Activated naive CD8-positive, alpha-beta T cell treated with anti-CD3 and anti-CD28 coated beads, Interleukin-2, amount 10 ng/mL, durations not matched to agents 7 days and 5 days (primary cell): Measurements from ENCODE around the gene ZBTB47. TPM values are rescaled to one million over a fixed set of nuclear protein-coding genes. Genes with fewer than 3 reads are reported as not detected.

Experiments
- ATAC-seq: fragments of 150-1000 bp; cut with Tn5 transposase; one replicate; pipeline ENCODE4 v1.10.0; 2021; ENCODE audit warnings: low read depth, moderate library complexity
- POLR2A ChIA-PET: fragments of 350-600 bp; sonication (Branson Sonifier 250); formaldehyde crosslinking; loops from one replicate; lab custom pipeline; 2021; ENCODE audit warnings: antibody characterized with exemption; lab: Charles Lee
- DNase-seq: peaks from one replicate; pipeline ENCODE4 v3.0.0; 2021
- H3K27ac Mint-ChIP-seq: one replicate; pipeline ENCODE4 v1.8.0; 2022; ENCODE audit warnings: mild to moderate bottlenecking, mixed read lengths
- H3K27me3 Mint-ChIP-seq: one replicate; pipeline ENCODE4 v1.8.0; 2022; ENCODE audit warnings: mild to moderate bottlenecking, moderate library complexity, mixed read lengths
- H3K36me3 Mint-ChIP-seq: one replicate; pipeline ENCODE4 v1.8.0; 2021; ENCODE audit warnings: mild to moderate bottlenecking, mixed read lengths
- H3K4me1 Mint-ChIP-seq: one replicate; pipeline ENCODE4 v1.8.0; 2021; ENCODE audit warnings: mixed read lengths
- H3K4me3 Mint-ChIP-seq: one replicate; pipeline ENCODE4 v1.8.0; 2022; ENCODE audit warnings: mild to moderate bottlenecking, moderate library complexity, mixed read lengths
- H3K9me3 Mint-ChIP-seq: one replicate; pipeline ENCODE4 v1.8.0; 2021; ENCODE audit warnings: mixed read lengths
- total RNA-seq, 2 experiments: library from RNA; stranded (reverse); gene quantifications; one replicate each; pipeline ENCODE4 v1.2.3, GENCODE V29; 2021

Gene ZBTB47
- total RNA-seq, 2 experiments from 2014 or later: 1.1 to 1.3 TPM

GRCh38 chr3:42714171-42714852, 60.8 kb downstream of the ZBTB47 start:
- POLR2A ChIA-PET: no interaction called here

More at GRCh38 chr3:42714171-42714852, 60.8 kb downstream of the ZBTB47 start:
- Mint-ChIP-seq H3K27me3 (peaks cover 16% of the 10 kb centered on the region), H3K4me1 (no peaks in the 10 kb centered on the region), H3K36me3 (no peaks in the 10 kb centered on the region), H3K4me3 (no peak overlapping the region), H3K9me3 (no peaks in the 10 kb centered on the region), H3K27ac (no peak overlapping the region)
- ATAC-seq: no peak
- no peak for DNase-seq

Other genes starting within 250 kb of the ZBTB47 start
- gene LYZL4, start 243.1 kb upstream of the ZBTB47 start, total RNA-seq: not detected
- 10 to 100 TPM; 22.3 to 26.9 TPM for gene VIPR1, start 151.1 kb upstream of the ZBTB47 start, total RNA-seq
- gene SEC22C, start 71.7 kb upstream of the ZBTB47 start, total RNA-seq: 10 to 100 TPM; 52.5 to 53.0 TPM
- 10 to 100 TPM; 50.9 to 55.5 TPM for gene SS18L2, start 62.8 kb upstream of the ZBTB47 start, total RNA-seq
- gene NKTR, start 53.0 kb upstream of the ZBTB47 start, total RNA-seq: 100 to 1,000 TPM; 150 to 152 TPM
- not detected for gene KLHL40, start 31.8 kb downstream of the ZBTB47 start, total RNA-seq
- not detected for gene HHATL, start 49.1 kb downstream of the ZBTB47 start, total RNA-seq
- under 1 TPM in 1 of 2 experiments, not detected in 1; 0.85 TPM for gene CCDC13, start 119.6 kb downstream of the ZBTB47 start, total RNA-seq
- gene HIGD1A, start 150.8 kb downstream of the ZBTB47 start, total RNA-seq: 10 to 100 TPM; 40.3 to 44.5 TPM
- 1 to 10 TPM; 3.7 to 3.9 TPM for gene ACKR2, start 155.7 kb downstream of the ZBTB47 start, total RNA-seq
- gene CYP8B1, start 222.2 kb downstream of the ZBTB47 start, total RNA-seq: not detected